ENCODE data around the gene TBXAS1.

The TBXAS1 gene

DNA sequence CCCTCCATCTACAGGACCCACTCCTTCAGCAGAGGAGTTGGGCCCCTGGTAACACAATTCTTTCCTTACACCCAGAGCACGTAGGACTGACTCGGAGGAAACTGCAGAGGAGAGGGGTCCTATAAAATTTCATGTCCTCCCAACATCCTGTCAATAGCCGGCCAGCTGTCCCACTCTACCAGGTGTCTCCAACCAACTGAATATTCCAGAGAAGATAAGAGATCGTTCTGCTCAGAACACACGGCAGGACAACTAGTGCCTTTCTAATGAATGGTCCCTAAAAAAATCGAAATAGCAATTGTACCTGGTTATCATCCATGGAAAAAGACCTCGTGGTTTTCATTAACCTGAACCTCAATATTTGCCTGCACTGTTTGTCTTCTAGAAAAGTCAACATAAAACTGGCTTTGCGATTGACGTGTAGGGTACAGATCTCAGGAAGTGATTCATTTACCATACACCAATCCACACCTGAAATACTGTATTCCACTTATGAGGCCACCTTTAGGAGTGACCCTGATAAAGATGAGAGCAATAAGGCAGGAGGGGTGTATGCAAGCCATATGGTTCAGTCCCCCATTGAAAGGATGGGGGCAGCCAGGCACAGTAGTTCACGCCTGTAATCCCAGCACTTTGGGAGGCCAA, 121.9 kb downstream of the TBXAS1 start:
- no peak for DNase-seq

DNA sequence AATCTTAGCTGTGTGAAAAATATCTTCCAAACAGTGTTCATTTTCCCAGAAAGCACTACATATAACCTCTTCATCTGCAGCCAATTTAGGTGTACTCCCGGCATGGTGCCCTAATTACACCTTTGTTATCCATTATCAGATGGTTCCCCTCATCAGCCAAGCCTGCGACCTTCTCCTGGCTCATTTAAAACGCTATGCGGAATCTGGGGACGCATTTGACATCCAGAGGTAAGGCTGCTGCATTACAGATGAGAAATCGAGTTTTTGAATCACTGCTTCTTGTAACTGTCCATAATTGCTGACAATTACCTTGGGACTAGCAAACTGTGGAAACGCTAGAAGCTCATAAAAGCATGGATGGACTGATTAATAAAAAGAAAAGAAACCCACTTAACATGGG, 124.2 kb downstream of the TBXAS1 start:
- no peak for DNase-seq

DNA sequence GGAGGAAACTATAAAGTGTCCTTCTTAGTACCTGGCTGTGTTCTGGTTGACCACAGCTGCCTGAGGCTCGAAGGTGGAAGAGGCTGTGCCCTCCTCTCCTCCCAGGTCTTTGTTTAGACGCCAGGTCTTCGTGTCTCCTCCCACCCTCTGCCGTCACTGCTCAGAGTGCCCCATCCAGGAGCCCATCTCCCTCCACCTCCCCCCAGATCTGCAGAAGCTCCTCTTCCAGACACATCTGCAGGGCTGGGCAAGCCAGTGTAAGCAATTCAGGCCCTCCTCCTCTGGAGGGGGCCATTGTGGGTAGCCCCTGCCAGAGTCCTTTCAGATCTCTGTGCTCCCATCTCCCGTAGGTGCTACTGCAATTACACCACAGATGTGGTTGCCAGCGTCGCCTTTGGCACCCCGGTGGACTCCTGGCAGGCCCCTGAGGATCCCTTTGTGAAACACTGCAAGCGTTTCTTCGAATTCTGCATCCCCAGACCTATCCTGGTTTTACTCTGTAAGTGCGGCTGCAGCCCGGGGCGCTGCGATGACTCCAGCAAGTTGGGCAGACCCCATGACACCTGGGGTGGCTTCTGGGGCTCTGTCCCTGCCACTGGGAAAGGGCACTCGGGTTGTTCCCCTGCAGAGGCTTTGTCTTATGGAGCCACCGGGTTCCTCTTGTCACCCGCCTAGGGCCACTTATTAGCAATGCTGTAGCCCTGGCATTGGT, 126.2 kb downstream of the TBXAS1 start:
- no peak for DNase-seq

DNA sequence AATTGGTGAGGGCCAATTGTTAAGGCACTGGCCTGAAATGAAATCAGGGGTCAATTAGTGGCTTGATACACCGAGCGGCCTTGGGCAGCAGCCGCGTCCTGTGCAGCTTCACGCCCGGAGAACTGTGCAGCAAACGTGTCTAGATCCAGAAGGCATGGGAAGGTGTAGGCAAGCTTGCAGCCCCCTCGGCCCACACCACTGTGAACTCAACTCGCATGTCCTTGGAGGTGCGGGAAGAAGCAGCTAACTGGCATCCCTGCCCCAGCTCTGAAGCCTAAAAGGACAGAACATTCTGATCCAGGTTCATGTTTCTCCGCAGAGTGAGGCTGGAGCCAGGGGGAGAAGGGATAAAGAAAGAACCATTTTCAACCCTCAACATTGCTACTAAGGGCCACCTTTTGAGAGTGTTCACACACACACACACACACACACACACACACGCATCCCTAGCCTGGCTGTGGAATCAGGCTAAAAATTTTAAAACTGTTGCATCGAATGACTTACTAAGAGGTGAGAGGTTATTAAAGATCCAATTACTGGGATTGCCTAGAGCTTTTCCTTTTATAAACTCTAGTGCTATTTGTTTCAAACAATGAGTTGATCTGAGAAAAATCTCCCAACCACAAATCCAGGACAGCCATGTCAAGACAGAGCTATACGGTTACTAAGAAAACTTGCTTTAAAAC, 129.7 kb downstream of the TBXAS1 start:
- no peak for DNase-seq

DNA sequence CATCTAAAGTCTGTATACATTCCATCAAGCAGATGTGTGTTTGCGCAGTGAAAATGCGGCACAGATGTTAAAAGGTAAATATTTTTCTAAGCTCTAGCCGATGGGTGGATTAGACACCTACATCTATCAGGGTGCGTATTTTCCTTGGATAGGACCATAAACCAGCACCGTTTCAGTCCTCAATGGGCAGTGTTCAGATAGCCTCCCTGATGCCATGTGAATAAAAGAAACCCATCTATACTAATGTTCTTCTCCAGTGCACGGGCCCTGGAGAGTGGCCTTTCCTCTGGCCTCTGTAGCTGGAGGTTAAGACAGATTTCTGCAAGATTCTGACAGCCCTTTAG, 130.2 kb downstream of the TBXAS1 start:
- no peak for DNase-seq

DNA sequence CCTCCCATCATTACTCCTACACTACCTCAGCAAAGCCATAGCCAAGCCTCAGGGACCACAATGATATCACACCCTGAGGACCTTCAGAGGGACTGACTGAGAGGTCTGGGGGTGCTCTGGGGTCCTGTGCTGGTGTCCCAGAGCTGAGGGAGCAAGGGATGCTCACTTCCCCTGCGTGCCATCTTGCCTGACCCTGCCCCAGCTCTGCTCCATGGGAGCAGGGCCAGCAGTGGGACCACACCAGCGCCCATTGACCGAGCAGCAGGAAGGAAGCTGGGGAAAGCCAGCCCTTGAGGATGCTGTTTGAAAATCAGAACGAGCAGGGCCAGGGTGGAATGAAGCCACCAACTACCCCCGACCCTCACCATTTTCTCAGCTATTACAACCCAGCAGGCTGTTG, 130.7 kb downstream of the TBXAS1 start:
- DNase-seq, result no peak

DNA sequence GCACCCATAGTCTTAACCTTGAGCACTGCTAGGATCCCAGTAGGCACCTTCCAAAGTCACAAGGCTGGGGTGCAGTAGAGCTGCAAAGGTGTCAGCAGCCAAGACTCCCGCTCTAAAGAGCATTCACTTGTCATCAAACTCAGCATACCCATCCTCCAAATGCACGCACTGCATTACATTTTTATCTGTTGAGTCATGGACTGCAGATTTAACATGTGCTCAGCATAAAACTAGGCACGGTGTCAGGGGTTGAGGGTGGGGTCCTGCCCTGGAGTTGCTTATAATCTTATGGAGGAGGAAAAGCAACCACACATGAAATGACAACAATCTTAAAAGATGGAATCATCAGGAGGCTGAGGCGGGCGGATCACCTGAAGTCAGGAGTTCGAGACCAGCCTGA, 131.1 kb downstream of the TBXAS1 start:
- DNase-seq, result no peak

DNA sequence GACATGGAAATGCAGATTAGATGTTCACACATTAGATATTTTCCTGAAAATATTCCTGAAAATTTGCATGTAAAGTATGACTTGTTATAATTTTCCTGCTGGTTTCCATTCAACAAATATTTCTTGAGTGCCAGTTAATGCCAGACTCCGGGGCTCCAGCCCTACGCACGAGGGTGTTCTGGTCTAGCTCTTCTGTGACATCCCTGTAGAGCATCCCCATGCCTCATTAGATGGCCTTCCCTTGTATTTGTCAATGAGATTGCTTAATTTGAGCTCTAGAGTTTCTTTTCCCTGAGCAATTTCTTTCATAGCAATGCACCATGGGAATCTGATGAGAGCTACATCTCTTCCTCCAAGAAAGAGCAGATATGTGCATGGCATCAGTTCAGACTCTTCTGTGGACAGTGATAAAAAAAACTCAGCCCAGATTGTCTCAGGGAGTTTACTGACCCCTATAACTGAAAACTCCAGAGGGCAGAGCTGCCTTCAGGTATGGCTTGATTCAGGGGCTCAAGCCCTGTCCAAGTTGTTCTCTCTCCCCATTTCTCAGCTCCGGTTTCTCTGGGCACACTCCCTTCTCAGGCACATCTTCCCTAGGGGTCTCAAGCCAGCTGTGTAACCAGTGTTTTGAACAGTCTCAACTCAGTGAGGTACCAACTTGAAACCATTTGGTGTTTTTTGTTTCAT, 137.0 kb downstream of the TBXAS1 start:
- no peak for DNase-seq

DNA sequence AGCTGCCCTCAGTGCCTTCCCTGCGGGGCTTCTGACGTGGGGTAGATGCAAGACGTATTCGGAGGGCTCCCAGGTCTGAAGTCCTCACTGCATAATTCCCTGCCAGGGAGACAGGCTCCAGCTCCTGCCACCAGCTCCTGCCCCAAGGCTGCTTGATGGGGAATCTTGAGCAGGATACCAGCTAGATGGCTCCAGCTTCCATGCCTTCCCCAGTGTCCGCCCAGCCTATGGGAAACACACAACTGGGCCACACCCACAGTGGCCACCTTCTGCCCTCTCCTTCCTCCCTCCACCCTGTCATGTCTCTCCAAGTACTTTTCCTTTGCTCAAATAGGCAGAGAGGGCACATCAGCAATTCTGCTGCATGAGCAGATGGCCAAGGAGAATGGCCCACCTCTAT, 137.9 kb downstream of the TBXAS1 start:
- no peak for DNase-seq

DNA sequence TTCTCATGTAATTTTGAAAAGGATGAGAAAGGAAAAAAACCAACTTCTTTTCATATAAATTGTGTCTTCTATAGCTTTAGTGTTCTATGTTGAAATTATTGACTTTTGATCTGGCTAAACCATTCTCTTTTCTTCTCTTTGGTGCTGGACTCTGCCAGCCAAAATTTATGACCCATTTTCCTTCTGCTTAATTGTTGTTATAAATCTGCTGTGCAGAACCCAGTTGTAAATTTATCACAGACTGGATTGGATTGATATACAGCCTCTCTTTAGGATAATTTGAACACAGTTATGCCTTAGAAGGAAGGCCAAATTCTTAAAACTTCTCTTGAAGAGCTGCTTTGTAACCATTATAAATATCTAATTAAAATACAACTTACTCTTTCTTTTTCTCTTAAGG, 139.9 kb downstream of the TBXAS1 start:
- no peak for DNase-seq

DNA sequence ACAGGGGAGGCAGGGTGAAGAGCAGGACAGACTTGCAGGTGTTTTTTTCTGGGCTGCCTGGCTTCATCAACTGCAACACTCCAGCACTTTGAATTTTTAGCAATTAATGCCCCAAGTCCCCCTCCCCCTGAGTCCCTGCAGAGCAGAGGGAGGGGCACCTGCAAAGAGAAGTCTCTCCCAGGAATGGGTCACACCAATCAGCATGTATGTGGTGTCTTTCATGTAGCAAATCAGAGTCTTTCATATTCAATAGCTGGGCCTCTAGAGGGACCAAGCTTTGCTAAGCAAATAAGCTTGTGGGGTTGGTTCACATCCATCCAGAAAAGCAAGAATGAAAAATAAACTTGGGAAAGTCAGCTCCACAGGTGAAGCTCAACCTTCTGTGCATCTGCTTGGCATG, 143.0 kb downstream of the TBXAS1 start:
- peak; percentile 46 for DNase-seq

DNA sequence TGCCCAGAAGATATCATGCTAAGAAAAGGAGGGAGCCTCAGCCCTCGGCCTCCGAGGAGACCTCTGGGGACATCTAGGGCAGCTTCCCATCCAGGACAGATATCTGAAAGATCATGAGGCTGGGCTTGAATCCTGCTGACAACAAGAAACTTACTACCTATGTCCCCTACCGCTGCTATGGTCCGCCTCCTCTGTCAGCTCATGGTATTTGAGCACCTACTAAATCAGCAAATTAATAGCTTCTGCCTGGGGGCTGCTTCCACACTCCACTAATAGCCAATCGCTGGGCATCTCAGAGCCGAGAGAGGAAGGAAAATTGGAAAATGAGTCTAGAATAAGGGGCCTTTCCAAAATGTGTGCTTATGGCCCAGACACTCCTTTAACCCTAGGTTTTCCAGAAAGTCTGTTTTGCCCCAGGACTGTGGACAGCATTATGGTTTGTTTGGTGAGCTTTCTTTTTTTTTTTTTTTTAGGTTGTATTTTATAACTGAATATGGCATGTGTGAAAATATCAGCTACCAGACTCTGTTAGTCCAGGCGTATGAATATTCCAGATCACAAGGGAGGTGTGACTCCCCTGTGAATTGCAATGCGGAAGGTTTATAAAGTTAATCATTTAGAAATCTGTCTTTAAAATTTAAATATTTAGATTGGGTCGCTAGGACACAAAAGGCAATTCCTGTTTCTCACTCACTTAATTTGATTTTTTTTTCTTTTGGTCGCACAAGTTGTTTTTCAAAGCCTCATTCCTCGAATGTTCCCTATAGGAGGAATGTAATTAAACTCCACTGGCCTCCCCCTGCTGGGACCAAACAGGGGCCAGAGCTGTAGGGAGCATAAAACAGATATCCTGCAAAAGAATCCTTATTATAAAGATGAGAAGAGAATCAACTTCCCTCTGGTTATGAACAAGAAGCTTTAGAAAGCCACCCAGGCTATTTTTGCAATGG, 144.3 kb downstream of the TBXAS1 start:
- no peak for DNase-seq

DNA sequence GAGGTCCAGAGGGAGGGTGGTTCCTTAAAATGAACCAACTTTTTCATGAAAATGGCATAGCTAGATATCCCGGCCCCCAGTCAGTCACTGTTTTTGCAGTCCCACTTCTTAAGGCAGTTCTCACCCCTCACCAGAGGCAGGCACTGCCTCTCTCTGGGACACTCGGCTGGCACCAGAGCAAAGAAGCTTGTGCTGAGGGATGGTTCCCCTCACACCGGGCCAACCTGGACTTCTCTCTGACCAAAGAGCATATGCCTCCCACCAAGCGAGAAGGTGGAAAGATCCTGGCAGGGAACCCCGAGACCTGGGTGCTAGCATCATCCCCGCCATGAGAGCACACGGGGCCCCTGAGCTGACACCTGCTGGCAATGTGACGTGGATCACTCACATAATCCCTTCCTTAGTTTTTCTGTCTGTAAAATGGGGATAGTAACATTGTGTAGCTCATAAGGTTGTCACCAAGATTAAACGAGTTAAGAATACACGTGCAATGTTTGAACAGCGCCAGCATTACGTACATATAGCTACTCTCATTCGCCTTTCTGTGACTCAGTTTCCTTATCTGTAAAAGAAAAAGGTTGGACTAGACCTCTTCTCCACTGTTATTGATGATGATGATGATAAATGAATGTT, 145.2 kb downstream of the TBXAS1 start:
- DNase-seq, result no peak

DNA sequence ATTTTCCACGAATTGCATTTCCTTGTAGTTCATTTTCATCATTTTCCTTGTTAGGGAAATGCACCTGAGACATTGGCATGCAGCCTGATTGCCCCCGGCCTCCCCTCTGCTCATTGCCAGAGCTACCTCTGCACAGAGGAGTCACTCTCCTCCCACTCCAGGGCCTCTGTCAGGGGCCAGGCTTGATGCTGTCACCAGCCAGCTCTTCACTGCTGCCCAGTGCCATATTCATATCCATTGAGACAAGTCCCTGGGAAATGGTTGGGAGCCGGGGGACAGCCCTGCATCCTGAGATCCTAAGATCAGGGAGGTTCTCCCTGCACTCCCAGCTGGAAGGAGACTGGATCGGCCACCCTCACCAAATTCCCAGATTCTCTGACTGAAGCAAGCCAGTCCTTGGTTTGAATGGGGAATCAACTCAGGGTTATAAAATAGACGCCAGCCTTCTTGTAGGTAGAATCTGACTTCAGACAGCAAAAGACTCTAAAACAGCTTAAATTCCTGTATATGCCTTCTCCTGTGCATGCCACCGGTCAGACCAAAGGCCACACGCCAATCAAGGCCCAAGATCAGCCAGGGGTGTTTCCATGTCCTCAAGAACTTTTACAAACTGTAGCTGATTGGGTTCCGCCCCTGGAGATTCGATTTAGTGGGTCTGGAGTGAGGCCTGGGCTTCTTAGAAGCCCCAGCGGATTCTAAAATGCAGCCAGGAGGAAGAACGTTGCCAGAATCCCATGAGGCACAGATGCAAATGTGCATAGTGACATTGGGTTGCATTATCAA, 147.2 kb downstream of the TBXAS1 start:
- DNase-seq, result no peak

DNA sequence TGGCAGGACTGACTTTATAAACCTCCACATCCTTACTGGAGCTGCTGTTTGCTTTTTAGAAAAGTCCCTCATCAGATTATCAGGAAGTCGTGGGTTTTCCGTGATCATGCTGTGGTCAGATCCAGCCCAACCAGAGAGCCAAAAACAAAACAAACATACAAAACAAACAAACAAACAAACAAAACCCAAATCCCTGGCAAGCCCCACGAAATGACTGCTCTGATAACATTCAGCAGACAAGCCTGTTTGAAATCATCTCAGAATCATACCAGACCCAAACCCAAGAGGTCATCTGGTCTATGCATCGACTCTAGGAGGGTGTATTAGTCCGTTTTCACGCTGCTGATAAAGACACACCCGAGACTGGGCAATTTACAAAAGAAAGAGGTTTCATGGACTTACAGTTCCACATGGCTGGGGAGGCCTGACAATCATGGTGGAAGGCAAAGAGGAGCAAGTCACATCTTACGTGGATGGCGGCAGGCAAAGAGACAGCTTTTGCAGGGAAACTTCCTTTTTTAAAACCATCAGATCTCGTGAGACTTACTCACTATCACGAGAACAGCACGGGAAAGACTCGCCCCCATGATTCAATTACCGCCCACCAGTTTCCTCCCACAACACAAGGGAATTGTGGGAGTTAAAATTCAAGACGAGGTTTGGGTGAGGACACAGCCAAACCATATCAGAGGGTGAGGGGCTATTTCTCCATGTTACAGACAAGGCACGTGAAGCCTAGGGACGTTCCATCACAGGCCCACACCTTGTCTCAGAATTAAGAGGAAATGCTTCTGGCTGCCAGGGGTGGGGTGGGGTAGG, 148.0 kb downstream of the TBXAS1 start:
- DNase-seq, result no peak

DNA sequence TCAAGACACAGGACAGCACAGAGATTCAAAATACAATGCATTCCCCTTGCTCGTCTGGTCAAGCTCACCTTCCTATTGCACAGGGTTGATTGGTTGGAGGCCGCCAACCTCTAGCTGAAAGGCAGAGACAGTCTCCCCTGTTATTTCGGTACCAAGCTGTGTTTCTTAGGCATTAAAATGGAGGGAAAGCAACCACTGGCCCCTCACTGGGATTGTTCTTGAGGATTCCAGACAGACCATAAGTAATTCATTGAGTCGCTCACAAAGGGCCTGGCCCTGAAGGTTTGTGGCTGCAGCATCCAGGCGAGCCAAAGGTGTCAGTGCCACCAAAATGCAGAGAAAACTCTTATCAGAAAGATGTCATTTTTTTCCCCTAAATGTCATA, 152.4 kb downstream of the TBXAS1 start:
- DNase-seq, result no peak

DNA sequence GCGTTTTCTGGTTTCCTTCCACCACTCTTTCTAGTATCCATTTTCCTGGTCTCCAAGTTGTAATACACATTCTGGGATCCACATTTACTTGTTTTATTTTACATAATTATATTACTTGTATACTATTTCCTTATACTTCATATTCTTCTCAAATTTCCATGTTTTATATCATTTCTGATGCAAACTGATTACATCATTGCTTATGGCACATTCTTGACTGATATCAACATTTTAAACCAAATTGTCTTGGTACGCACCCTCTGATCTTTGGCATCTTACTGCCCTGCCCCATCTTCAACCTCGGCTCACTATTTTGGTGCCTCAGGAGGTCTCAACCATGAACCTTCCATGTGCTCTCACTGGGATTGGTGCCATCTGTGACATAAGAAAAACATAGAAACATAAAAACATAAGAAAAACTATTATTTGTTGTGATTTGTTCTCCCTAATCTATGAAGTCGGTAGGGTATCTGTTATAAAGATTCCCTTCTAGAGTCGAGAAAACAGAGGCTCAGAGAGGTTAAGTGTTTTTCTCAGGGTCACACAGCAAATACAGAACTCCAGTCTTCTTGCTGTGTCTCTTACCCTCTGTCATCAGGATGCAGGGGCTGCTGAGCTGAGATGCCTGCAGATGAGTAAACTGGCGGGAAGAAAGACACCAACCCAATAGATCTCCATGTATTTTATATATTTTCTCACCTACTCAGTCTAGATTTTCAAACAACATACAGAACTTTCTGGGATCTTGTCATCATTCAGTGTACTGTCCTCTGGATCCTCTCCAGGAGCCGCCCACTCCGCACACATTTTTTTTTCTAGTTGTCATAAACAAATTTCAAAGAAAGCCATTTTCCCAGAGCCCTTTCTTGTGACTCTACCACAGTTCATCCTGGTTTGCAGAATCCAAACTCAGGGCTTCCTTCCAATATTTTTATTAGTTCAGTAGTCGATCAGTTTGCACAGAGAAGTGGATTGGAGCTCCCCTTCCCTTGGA, 154.2 kb downstream of the TBXAS1 start:
- no peak for DNase-seq

DNA sequence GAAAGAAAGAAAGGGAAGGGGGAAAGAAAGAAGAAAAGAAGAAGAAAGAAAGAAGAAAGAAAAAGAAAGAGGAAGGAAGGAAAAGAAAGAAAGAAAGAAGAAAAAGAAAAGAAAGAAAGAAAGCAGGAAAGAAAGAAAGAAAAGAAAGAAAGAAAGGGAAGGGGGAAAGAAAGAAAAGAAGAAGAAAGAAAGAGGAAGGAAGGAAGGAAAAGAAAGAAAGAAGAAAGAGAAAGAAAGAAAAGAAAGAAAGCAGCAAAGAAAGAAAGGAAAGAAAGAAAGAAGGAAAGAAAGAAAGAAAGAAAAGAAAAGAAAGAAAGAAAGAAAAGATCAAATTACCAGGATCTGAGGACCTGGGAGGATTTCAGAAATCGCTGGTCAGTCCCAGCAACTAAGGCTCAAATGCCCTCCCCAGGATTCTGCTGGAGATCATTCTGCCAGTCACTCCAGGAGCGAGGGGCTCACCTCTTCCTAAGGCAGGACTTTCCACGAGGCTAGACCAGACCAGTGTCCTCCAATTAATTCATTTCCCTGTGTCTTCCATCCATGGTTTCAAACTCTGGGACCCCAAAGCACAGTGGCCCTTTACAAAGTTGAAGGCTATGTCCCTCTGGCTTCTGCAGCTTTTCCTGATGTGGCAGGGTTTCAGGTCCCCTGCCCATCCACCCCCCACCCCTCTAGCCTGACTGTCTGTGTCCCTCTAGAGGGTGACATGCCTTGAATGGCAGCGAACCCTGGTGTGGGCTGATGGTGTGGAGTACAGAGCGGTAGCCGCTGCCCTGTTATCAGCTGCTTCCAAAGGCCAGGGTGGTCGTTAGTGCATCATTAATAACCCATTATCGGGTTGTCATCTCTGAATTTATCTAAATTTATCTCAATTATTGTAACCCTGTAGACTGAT, 155.8 kb downstream of the TBXAS1 start:
- DNase-seq, result no peak
